Thyroid gland (tissue), 4 donors: Measurements from ENCODE around the gene CLTC.

Experiments
- POLR2A ChIP-seq, 2 donors: fragments of 450-650 bp; IDR thresholded peaks; one replicate each; pipeline ENCODE4 v1.6.1; 2017; ENCODE audit warnings: antibody characterized with exemption in 2 of 2, mild to moderate bottlenecking in 2 of 2, moderate library complexity in 1 of 2
- TF ChIP-seq, protein P1 (sequence below), 6 experiments: fragments of 200-600 bp in 3 of 6; fragments of 450-650 bp in 3 of 6; sonication (generic) in 3 of 6; IDR thresholded peaks; one replicate each; pipeline ENCODE4 v1.5.1; 2016 to 2019; ENCODE audit warnings: antibody characterized with exemption in 6 of 6, mild to moderate bottlenecking in 2 of 6, inconsistent platforms in 1 of 6, moderate library complexity in 1 of 6

DNA sequence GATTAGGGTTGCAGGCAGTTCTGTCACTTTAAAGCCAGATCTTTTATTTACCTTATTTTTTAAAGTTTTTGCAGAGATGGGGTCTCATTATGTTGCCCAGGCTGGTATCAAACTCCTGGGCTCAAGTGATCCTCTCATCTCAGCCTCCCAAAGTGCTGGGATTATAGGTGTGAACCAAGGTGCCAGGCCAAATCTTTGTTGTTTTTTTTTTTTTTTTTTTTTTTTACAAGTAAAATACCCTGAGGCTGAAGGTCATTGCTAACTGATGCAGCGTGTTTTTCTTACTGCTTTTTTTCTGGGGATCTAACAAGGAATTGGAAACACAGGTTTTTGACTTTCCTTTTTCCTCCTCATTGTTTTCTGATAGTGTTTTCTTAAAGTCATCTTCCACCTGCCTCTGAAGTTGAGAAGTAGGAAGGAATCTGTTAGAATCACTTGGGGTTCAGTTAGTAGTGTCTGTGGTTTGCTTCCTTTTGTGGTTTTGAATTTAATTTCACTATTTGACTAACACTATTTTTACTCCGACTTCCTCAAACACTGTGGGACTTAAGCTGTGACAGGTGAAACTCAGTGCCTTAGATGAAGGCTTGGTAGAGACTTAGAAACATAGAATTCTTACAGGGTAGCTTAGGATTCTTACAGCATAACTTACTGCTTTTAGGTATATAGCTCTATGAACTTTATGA, 22.2 kb downstream of the CLTC start:
- no peak for TF ChIP-seq POLR2A (IDR thresholded peaks at IDR 0.05)
- TF ChIP-seq, protein P1, sequence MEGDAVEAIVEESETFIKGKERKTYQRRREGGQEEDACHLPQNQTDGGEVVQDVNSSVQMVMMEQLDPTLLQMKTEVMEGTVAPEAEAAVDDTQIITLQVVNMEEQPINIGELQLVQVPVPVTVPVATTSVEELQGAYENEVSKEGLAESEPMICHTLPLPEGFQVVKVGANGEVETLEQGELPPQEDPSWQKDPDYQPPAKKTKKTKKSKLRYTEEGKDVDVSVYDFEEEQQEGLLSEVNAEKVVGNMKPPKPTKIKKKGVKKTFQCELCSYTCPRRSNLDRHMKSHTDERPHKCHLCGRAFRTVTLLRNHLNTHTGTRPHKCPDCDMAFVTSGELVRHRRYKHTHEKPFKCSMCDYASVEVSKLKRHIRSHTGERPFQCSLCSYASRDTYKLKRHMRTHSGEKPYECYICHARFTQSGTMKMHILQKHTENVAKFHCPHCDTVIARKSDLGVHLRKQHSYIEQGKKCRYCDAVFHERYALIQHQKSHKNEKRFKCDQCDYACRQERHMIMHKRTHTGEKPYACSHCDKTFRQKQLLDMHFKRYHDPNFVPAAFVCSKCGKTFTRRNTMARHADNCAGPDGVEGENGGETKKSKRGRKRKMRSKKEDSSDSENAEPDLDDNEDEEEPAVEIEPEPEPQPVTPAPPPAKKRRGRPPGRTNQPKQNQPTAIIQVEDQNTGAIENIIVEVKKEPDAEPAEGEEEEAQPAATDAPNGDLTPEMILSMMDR (IDR thresholded peaks at IDR 0.05) = no peak
